GM12872 (cell line): ENCODE measurements around the gene FARS2.

Experiments
- CTCF ChIP-seq: IDR thresholded peaks from 3 replicates; pipeline ENCODE4 v1.5.1; 2011; ENCODE audit warnings: low read depth, mild to moderate bottlenecking, low read length, moderate library complexity; ENCODE audit not compliant: insufficient read depth

Gene FARS2

GRCh38 chr6:5676701-5677100 lies 415.4 kb downstream of the FARS2 start:
- no peak for TF ChIP-seq CTCF

GRCh38 chr6:5677219-5678000 lies 416.1 kb downstream of the FARS2 start:
- TF ChIP-seq CTCF, result no peak

GRCh38 chr6:5679270-5679669 lies 418.0 kb downstream of the FARS2 start:
- no peak for TF ChIP-seq CTCF

GRCh38 chr6:5679691-5680090 lies 418.4 kb downstream of the FARS2 start:
- TF ChIP-seq CTCF, result no peak

GRCh38 chr6:5680095-5680494 lies 418.8 kb downstream of the FARS2 start:
- no peak for TF ChIP-seq CTCF

- TF ChIP-seq CTCF, result no peak
Measured at GRCh38 chr6:5681480-5681879, 420.2 kb downstream of the FARS2 start.

GRCh38 chr6:5682530-5682929 lies 421.2 kb downstream of the FARS2 start:
- no peak for TF ChIP-seq CTCF
